ENCODE results near the gene FLT3LG. TPM values are rescaled to one million over a fixed set of nuclear protein-coding genes. Genes with fewer than 3 reads are reported as not detected.

FLT3LG gene
- total and polyA plus RNA-seq, 2 experiments from 2014 or later: 1.3 to 4.6 TPM

DNA sequence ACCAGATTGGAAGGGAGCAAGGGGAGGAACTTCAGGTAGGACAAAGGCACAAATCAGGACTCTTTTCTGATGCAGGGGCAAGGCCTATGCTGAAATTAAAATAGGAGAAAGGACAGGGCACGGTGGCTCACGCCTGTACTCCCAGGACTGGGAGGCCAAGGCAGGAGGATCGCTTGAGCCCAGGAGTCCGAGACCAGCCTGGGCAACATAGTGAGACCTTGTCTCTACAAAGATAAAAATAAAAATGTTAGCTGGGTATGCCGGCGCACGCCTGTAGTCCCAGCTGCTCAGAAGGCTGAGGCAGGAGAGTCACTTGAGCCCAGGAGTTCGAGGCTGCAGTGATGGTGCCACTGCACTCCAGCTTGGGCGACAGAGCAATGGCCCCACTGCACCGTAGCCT is 38.3 kb upstream of the FLT3LG start:
- in situ Hi-C loops (cut with MboI): no loop called here
- 85 to 86% methylated on average over 10 of the region's 10 CpGs for WGBS, 2 experiments (ENCODE audit: low coverage in 1 of 2, low lambda C conversion rate in 2 of 2, missing lambda C conversion rate in 2 of 2)

DNA sequence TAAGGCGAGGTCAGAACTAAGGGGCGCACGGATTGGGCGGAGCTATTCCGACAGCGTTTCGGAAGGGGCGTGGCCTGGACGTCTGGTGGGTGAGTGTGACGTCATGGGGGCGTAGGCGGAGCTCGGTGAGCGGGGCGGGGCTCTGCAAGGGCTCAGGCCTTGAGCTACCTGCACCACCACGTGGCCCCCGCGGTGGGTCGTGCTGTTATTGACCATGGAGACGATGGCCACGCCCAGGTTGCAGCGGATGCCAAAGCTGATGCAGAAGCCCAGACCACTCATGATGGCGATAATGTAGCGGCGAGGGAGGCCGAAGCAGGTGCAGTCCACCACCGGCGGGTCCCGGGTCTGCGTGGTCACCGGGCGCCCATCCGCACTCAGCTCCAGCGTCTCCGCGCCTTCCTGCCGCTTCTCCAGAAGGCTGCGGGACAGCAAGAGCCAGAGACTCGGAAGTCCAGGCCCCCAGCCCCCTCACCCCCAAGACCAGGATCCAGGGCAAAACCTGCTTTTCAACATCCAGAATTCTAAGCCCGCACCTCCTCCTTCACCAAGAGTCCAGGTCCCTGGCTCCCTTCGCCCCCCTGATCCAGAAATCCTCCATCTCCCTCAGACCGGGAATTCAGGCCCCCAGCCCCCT is 37.5 kb upstream of the FLT3LG start:
- TF ChIP-seq EZH2phosphoT487 (IDR thresholded peaks at IDR 0.05; ENCODE audit: insufficient read depth, low read depth): no peak
- peak; percentile 25 for TF ChIP-seq EZH2 (IDR thresholded peaks at IDR 0.05; ENCODE audit: insufficient read depth, poor library complexity, severe bottlenecking)
- peaks cover 82% of the 10 kb centered on the region for H3K27me3 ChIP-seq (replicated peaks; ENCODE audit: insufficient read depth)
- no peaks in the 10 kb centered on the region for H3K4me1 ChIP-seq (ENCODE audit: insufficient read depth)
- no peaks in the 10 kb centered on the region for H3K36me3 ChIP-seq (ENCODE audit: low read depth)
- peak; percentile 54 for DNase-seq
- H3K4me2 ChIP-seq (ENCODE audit: unreplicated experiment): no peak overlapping the region
- H3K9me3 ChIP-seq (ENCODE audit: low read depth): no peaks in the 10 kb centered on the region
- H2AFZ ChIP-seq: no peak overlapping the region
- WGBS, 2 experiments (ENCODE audit: low coverage in 1 of 2, low lambda C conversion rate in 2 of 2, missing lambda C conversion rate in 2 of 2): 15 to 19% methylated on average over 39 to 40 of the region's 42 CpGs
- H3K4me3 ChIP-seq: no peak overlapping the region
- H3K79me2 ChIP-seq (ENCODE audit: insufficient read depth): no peaks in the 10 kb centered on the region
- no peaks in the 10 kb centered on the region for H4K20me1 ChIP-seq (ENCODE audit: insufficient read depth)
- peaks cover 5% of the 10 kb centered on the region; the same call in 1 of the 2 replicates for H3F3A ChIP-seq (ENCODE audit: insufficient read depth)
- in situ Hi-C loops (cut with MboI): no loop called here
- H3K9me2 ChIP-seq (ENCODE audit: insufficient read depth): no peaks in the 10 kb centered on the region
- H3K9ac ChIP-seq: no peak overlapping the region
- no peak overlapping the region for H3K27ac ChIP-seq

More for the DNA sequence above, 38.3 kb upstream of the FLT3LG start:
- no peaks in the 10 kb centered on the region for H3K9me3 ChIP-seq (ENCODE audit: low read depth)
- no peak for DNase-seq
- H3K4me3 ChIP-seq: no peak overlapping the region
- no peaks in the 10 kb centered on the region for H3K79me2 ChIP-seq (ENCODE audit: insufficient read depth)
- no peaks in the 10 kb centered on the region for H4K20me1 ChIP-seq (ENCODE audit: insufficient read depth)
- peaks cover 83% of the 10 kb centered on the region for H3K27me3 ChIP-seq (replicated peaks; ENCODE audit: insufficient read depth)
- H3F3A ChIP-seq (ENCODE audit: insufficient read depth): peaks cover 3% of the 10 kb centered on the region; the same call in 1 of the 2 replicates
- TF ChIP-seq EZH2 (IDR thresholded peaks at IDR 0.05; ENCODE audit: insufficient read depth, poor library complexity, severe bottlenecking) (no peak), EZH2phosphoT487 (IDR thresholded peaks at IDR 0.05; ENCODE audit: insufficient read depth, low read depth) (no peak)
- H3K9me2 ChIP-seq (ENCODE audit: insufficient read depth): no peaks in the 10 kb centered on the region
- H3K4me2 ChIP-seq (ENCODE audit: unreplicated experiment): no peak overlapping the region
- H3K4me1 ChIP-seq (ENCODE audit: insufficient read depth): no peaks in the 10 kb centered on the region
- H2AFZ ChIP-seq: no peak overlapping the region
- no peak overlapping the region for H3K27ac ChIP-seq
- H3K9ac ChIP-seq: no peak overlapping the region
- H3K36me3 ChIP-seq (ENCODE audit: low read depth): no peaks in the 10 kb centered on the region

DNA sequence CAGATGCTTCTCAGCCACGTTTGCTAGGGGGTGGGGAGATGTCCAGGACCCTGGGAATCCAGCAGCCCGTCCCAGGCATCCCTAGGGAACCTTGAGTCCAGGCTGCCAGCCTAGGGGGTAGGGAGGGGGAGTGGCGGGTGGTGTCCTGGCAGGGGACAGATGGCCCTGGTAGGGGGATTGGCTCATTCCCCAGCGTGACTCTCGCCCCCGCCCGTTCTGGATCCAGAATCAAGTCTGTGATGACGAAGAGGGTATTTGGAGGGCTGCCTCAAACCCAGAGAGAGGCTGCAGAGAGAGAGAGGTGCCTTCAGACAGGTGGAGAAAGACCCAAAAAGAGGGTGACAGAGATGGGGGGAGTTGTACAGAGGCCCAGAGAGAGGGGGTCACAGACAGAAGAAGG is 36.8 kb upstream of the FLT3LG start:
- DNase-seq: no peak
- H3K9me2 ChIP-seq (ENCODE audit: insufficient read depth): no peaks in the 10 kb centered on the region
- H3K27me3 ChIP-seq (replicated peaks; ENCODE audit: insufficient read depth): peaks cover 75% of the 10 kb centered on the region
- H3K4me1 ChIP-seq (ENCODE audit: insufficient read depth): no peaks in the 10 kb centered on the region
- no peaks in the 10 kb centered on the region for H4K20me1 ChIP-seq (ENCODE audit: insufficient read depth)
- no peak overlapping the region for H3K27ac ChIP-seq
- H3K9me3 ChIP-seq (ENCODE audit: low read depth): no peaks in the 10 kb centered on the region
- in situ Hi-C loops (cut with MboI): no loop called here
- peaks cover 7% of the 10 kb centered on the region for H3F3A ChIP-seq (ENCODE audit: insufficient read depth)
- H3K4me2 ChIP-seq (ENCODE audit: unreplicated experiment): no peak overlapping the region
- no peaks in the 10 kb centered on the region for H3K79me2 ChIP-seq (ENCODE audit: insufficient read depth)
- no peak overlapping the region for H3K9ac ChIP-seq
- H3K4me3 ChIP-seq: no peak overlapping the region
- no peak overlapping the region for H2AFZ ChIP-seq
- H3K36me3 ChIP-seq (ENCODE audit: low read depth): no peaks in the 10 kb centered on the region
- 0 to 11% methylated on average over 4 to 8 of the region's 8 CpGs for WGBS, 2 experiments (ENCODE audit: low coverage in 1 of 2, low lambda C conversion rate in 2 of 2, missing lambda C conversion rate in 2 of 2)
- TF ChIP-seq EZH2 (IDR thresholded peaks at IDR 0.05; ENCODE audit: insufficient read depth, poor library complexity, severe bottlenecking) (no peak), EZH2phosphoT487 (IDR thresholded peaks at IDR 0.05; ENCODE audit: insufficient read depth, low read depth) (no peak)

DNA sequence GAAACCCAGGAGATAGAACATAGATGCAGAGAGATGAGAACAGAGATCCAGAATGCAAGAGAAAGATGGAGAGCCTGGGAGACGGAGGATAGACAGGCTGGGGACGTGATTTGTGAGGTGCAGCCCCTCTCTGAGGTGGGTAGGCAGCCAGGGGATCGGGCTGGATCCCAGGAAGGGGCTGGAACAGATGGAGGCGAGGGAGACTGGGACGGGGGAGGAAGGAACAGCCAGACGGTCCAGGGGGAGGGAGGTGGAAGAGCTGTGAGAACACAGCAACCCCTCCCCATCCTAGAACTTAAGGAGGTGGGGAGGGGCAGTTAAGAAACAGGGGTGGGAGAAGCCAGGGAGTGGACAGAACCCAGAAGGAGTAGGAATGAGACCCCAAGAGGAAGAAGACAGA is 35.8 kb upstream of the FLT3LG start:
- DNase-seq: no peak
- no peak overlapping the region for H3K4me3 ChIP-seq
- H3K36me3 ChIP-seq (ENCODE audit: low read depth): no peaks in the 10 kb centered on the region
- no peaks in the 10 kb centered on the region for H4K20me1 ChIP-seq (ENCODE audit: insufficient read depth)
- no peak overlapping the region for H3K27ac ChIP-seq
- in situ Hi-C loops (cut with MboI): no loop called here
- 6 to 9% methylated on average over 6 of the region's 6 CpGs for WGBS, 2 experiments (ENCODE audit: low coverage in 1 of 2, low lambda C conversion rate in 2 of 2, missing lambda C conversion rate in 2 of 2)
- H3K27me3 ChIP-seq (replicated peaks; ENCODE audit: insufficient read depth): peaks cover 65% of the 10 kb centered on the region
- H2AFZ ChIP-seq: no peak overlapping the region
- H3K9ac ChIP-seq: no peak overlapping the region
- no peaks in the 10 kb centered on the region for H3K9me3 ChIP-seq (ENCODE audit: low read depth)
- H3K4me2 ChIP-seq (ENCODE audit: unreplicated experiment): no peak overlapping the region
- no peak for TF ChIP-seq EZH2phosphoT487 (IDR thresholded peaks at IDR 0.05; ENCODE audit: insufficient read depth, low read depth)
- peak; percentile 47 for TF ChIP-seq EZH2 (IDR thresholded peaks at IDR 0.05; ENCODE audit: insufficient read depth, poor library complexity, severe bottlenecking)
- no peaks in the 10 kb centered on the region for H3K79me2 ChIP-seq (ENCODE audit: insufficient read depth)
- no peaks in the 10 kb centered on the region for H3K9me2 ChIP-seq (ENCODE audit: insufficient read depth)
- H3K4me1 ChIP-seq (ENCODE audit: insufficient read depth): no peaks in the 10 kb centered on the region
- H3F3A ChIP-seq (ENCODE audit: insufficient read depth): peaks cover 8% of the 10 kb centered on the region

Measured in GM23248 (cell line).